ENCODE results near the gene SLC6A7.

Gene SLC6A7

DNA sequence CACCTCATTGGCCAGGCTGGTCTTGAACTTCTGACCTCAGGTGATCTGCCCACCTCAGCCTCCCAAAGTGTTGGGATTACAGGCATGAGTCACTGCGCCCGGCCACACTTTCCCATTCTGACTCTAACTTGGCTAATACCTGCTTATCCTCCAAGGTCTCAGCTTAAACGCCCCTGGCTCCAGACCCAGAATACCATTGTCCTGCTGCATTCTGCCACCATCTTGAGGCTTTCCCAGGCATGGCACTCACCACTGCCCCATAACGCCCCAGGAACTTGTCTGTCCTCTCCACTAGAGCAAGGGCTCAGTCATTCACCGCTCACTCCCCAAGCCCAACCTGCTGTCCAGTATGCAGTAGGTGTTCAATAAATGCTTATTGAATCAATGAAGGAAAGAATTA lies 59.9 kb downstream of the SLC6A7 start:
- CTCF ChIA-PET: interaction anchor here (0.7 kb wide), 1 partner anchor 186 kb away, joined by 3 read pairs; no protein-coding TSS in a partner anchor
- Histone ChIP-seq H3K4me3 (ENCODE audit: low read depth, low read length) (no peak overlapping the region), H3K36me3 (ENCODE audit: control insufficient read depth in 2 of 2, insufficient read depth in 1 of 2, low read length in 2 of 2) (no peaks in the 10 kb centered on the region), H3K27ac (ENCODE audit: extremely low read depth, low read depth, low read length) (no peak overlapping the region), H3K4me1 (ENCODE audit: control insufficient read depth, insufficient read depth, low read length) (no peaks in the 10 kb centered on the region), H3K9me3 (ENCODE audit: control insufficient read depth, insufficient read depth, low read depth, low read length) (no peaks in the 10 kb centered on the region)
- POLR2A ChIA-PET: no interaction called here
- TF ChIP-seq, protein P1, sequence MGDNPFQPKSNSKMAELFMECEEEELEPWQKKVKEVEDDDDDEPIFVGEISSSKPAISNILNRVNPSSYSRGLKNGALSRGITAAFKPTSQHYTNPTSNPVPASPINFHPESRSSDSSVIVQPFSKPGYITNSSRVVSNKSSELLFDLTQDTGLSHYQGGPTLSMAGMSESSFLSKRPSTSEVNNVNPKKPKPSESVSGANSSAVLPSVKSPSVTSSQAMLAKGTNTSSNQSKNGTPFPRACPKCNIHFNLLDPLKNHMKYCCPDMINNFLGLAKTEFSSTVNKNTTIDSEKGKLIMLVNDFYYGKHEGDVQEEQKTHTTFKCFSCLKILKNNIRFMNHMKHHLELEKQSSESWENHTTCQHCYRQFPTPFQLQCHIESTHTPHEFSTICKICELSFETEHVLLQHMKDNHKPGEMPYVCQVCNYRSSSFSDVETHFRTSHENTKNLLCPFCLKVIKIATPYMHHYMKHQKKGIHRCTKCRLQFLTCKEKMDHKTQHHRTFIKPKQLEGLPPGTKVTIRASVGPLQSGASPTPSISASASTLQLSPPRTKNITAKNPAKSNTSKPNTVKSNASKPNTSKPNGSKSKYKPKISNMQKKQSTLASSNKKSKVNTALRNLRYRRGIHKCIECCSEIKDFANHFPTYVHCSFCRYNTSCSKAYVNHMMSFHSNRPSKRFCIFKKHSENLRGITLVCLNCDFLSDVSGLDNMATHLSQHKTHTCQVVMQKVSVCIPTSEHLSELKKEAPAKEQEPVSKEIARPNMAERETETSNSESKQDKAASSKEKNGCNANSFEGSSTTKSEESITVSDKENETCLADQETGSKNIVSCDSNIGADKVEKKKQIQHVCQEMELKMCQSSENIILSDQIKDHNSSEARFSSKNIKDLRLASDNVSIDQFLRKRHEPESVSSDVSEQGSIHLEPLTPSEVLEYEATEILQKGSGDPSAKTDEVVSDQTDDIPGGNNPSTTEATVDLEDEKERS (tag by site-specific recombination; IDR thresholded peaks at IDR 0.05): no peak
- TF ChIP-seq, protein P2, sequence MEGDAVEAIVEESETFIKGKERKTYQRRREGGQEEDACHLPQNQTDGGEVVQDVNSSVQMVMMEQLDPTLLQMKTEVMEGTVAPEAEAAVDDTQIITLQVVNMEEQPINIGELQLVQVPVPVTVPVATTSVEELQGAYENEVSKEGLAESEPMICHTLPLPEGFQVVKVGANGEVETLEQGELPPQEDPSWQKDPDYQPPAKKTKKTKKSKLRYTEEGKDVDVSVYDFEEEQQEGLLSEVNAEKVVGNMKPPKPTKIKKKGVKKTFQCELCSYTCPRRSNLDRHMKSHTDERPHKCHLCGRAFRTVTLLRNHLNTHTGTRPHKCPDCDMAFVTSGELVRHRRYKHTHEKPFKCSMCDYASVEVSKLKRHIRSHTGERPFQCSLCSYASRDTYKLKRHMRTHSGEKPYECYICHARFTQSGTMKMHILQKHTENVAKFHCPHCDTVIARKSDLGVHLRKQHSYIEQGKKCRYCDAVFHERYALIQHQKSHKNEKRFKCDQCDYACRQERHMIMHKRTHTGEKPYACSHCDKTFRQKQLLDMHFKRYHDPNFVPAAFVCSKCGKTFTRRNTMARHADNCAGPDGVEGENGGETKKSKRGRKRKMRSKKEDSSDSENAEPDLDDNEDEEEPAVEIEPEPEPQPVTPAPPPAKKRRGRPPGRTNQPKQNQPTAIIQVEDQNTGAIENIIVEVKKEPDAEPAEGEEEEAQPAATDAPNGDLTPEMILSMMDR (tag by site-specific recombination; IDR thresholded peaks at IDR 0.05): 0 out of 2 replicates have a peak, but pooled peaks have one; percentile 20
- TF ChIP-seq, protein P3, sequence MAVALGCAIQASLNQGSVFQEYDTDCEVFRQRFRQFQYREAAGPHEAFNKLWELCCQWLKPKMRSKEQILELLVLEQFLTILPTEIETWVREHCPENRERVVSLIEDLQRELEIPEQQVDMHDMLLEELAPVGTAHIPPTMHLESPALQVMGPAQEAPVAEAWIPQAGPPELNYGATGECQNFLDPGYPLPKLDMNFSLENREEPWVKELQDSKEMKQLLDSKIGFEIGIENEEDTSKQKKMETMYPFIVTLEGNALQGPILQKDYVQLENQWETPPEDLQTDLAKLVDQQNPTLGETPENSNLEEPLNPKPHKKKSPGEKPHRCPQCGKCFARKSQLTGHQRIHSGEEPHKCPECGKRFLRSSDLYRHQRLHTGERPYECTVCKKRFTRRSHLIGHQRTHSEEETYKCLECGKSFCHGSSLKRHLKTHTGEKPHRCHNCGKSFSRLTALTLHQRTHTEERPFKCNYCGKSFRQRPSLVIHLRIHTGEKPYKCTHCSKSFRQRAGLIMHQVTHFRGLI (tag by site-specific recombination; IDR thresholded peaks at IDR 0.05): no peak
- no peak for TF ChIP-seq ZNF24 (tag by site-specific recombination; IDR thresholded peaks at IDR 0.05)
- no peak for TF ChIP-seq HOXD13 (CRISPR knock-in tag; IDR thresholded peaks at IDR 0.05; ENCODE audit: borderline replicate concordance)
- TF ChIP-seq ZNF223 (tag by site-specific recombination; IDR thresholded peaks at IDR 0.05): no peak
- TF ChIP-seq, protein P4, sequence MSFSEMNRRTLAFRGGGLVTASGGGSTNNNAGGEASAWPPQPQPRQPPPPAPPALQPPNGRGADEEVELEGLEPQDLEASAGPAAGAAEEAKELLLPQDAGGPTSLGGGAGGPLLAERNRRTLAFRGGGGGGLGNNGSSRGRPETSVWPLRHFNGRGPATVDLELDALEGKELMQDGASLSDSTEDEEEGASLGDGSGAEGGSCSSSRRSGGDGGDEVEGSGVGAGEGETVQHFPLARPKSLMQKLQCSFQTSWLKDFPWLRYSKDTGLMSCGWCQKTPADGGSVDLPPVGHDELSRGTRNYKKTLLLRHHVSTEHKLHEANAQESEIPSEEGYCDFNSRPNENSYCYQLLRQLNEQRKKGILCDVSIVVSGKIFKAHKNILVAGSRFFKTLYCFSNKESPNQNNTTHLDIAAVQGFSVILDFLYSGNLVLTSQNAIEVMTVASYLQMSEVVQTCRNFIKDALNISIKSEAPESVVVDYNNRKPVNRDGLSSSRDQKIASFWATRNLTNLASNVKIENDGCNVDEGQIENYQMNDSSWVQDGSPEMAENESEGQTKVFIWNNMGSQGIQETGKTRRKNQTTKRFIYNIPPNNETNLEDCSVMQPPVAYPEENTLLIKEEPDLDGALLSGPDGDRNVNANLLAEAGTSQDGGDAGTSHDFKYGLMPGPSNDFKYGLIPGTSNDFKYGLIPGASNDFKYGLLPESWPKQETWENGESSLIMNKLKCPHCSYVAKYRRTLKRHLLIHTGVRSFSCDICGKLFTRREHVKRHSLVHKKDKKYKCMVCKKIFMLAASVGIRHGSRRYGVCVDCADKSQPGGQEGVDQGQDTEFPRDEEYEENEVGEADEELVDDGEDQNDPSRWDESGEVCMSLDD (tag by site-specific recombination; IDR thresholded peaks at IDR 0.05): no peak

DNA sequence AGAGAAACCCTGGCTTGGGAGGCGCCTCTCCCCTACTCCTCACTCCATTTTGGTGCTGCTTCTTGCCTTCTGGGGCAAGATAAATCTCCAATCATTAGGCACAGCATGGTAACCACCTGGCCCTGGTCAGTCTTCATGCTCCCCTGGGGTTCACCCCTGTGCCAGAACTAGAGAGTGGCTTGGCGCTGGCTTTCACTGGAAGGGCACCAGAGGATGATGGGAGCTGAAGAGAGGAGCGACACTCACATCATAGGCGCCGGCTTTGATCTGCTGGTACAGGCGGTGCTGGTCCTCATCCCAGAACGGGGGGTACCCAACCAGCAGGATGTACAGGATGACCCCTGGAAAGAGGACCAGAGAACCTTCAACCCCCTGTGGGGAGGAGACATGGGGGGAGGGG lies 61.6 kb downstream of the SLC6A7 start:
- POLR2A ChIA-PET: no interaction called here
- H3K4me1 ChIP-seq (ENCODE audit: control insufficient read depth, insufficient read depth, low read length): no peaks in the 10 kb centered on the region
- no peak overlapping the region for H3K4me3 ChIP-seq (ENCODE audit: low read depth, low read length)
- no peaks in the 10 kb centered on the region for H3K36me3 ChIP-seq (ENCODE audit: control insufficient read depth in 2 of 2, insufficient read depth in 1 of 2, low read length in 2 of 2)
- no peak overlapping the region for H3K27ac ChIP-seq (ENCODE audit: extremely low read depth, low read depth, low read length)
- TF ChIP-seq ZNF664 (tag by site-specific recombination; IDR thresholded peaks at IDR 0.05) (no peak), ZNF133 (tag by site-specific recombination; IDR thresholded peaks at IDR 0.05) (no peak), ZNF324 (tag by site-specific recombination; IDR thresholded peaks at IDR 0.05) (no peak), ZBTB20 (tag by site-specific recombination; IDR thresholded peaks at IDR 0.05) (no peak), ZNF776 (tag by site-specific recombination; IDR thresholded peaks at IDR 0.05; ENCODE audit: borderline replicate concordance) (no peak)
- TF ChIP-seq, protein P5, sequence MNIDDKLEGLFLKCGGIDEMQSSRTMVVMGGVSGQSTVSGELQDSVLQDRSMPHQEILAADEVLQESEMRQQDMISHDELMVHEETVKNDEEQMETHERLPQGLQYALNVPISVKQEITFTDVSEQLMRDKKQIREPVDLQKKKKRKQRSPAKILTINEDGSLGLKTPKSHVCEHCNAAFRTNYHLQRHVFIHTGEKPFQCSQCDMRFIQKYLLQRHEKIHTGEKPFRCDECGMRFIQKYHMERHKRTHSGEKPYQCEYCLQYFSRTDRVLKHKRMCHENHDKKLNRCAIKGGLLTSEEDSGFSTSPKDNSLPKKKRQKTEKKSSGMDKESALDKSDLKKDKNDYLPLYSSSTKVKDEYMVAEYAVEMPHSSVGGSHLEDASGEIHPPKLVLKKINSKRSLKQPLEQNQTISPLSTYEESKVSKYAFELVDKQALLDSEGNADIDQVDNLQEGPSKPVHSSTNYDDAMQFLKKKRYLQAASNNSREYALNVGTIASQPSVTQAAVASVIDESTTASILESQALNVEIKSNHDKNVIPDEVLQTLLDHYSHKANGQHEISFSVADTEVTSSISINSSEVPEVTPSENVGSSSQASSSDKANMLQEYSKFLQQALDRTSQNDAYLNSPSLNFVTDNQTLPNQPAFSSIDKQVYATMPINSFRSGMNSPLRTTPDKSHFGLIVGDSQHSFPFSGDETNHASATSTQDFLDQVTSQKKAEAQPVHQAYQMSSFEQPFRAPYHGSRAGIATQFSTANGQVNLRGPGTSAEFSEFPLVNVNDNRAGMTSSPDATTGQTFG (tag by site-specific recombination; IDR thresholded peaks at IDR 0.05; ENCODE audit: borderline replicate concordance): no peak
- TF ChIP-seq, protein P6, sequence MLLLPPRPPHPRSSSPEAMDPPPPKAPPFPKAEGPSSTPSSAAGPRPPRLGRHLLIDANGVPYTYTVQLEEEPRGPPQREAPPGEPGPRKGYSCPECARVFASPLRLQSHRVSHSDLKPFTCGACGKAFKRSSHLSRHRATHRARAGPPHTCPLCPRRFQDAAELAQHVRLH (tag by site-specific recombination; IDR thresholded peaks at IDR 0.05): no peak
- TF ChIP-seq, protein P7, sequence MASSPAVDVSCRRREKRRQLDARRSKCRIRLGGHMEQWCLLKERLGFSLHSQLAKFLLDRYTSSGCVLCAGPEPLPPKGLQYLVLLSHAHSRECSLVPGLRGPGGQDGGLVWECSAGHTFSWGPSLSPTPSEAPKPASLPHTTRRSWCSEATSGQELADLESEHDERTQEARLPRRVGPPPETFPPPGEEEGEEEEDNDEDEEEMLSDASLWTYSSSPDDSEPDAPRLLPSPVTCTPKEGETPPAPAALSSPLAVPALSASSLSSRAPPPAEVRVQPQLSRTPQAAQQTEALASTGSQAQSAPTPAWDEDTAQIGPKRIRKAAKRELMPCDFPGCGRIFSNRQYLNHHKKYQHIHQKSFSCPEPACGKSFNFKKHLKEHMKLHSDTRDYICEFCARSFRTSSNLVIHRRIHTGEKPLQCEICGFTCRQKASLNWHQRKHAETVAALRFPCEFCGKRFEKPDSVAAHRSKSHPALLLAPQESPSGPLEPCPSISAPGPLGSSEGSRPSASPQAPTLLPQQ (tag by site-specific recombination; IDR thresholded peaks at IDR 0.05): no peak
- CTCF ChIA-PET: no interaction called here
- H3K9me3 ChIP-seq (ENCODE audit: control insufficient read depth, insufficient read depth, low read depth, low read length): no peaks in the 10 kb centered on the region

Measured in HEK293 (cell line).